ENCODE measurements around the gene SNRNP40.

SNRNP40 gene

DNA sequence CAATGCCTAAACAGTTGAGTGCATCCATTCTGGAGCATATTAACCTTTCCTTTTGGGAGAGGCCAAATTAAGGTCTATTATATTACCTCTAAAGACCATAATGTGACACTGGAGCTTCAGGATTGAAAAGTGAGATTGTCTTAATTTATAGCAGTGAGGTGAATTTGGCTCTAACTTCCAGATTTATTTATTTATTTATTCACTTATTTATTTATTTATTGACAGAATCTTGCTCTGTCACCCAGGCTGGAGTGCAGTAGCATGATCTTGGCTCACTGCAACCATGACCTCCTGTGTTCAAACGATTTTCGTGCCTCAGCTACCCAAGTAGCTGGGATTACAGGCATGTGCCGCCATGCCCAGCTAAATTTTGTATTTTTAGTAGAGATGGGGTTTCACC lies 19.3 kb upstream of the SNRNP40 start:
- no peak for TF ChIP-seq CREB1 (IDR thresholded peaks at IDR 0.05; ENCODE audit: low read depth)
- TF ChIP-seq TCF12 (IDR thresholded peaks at IDR 0.05; ENCODE audit: low read depth), result no peak
- TF ChIP-seq YY1 (IDR thresholded peaks at IDR 0.05; ENCODE audit: low read depth), result no peak
- TF ChIP-seq ZBTB7A (IDR thresholded peaks at IDR 0.05; ENCODE audit: low read depth), result no peak

DNA sequence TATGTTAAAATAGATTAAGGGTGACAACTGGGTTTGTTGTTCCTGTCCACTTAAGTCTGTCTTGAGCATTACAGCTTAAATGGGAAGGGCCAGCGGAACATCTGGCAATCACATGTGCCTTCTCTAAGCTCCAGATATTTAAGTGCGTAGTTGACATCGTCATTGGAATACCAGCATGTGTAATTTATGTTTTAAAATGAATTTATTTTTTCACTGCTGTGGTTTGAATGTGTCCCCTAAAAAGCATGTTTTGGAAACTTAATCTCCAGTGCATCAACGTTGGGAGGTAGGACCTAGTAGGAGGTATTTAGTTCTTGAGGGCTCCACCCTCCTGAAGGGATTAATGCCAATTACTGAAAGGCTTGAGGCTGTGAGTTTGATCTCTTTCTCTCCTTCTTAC lies 13.6 kb upstream of the SNRNP40 start:
- TF ChIP-seq FOXM1 (IDR thresholded peaks at IDR 0.05; ENCODE audit: borderline replicate concordance, low read depth), result no peak
- TF ChIP-seq EP300 (IDR thresholded peaks at IDR 0.05; ENCODE audit: borderline replicate concordance), result no peak
- no peak for TF ChIP-seq TAF1 (IDR thresholded peaks at IDR 0.05; ENCODE audit: low read depth)
- no peak for TF ChIP-seq NFIC (IDR thresholded peaks at IDR 0.05)
- TF ChIP-seq TCF12 (IDR thresholded peaks at IDR 0.05; ENCODE audit: low read depth), result no peak
- no peak for TF ChIP-seq ZBTB7A (IDR thresholded peaks at IDR 0.05; ENCODE audit: low read depth)
- no peak for TF ChIP-seq TEAD4 (IDR thresholded peaks at IDR 0.05)
- no peak for TF ChIP-seq EGR1 (IDR thresholded peaks at IDR 0.05)
- no peak for TF ChIP-seq CEBPB (IDR thresholded peaks at IDR 0.05)
- TF ChIP-seq, protein P1, sequence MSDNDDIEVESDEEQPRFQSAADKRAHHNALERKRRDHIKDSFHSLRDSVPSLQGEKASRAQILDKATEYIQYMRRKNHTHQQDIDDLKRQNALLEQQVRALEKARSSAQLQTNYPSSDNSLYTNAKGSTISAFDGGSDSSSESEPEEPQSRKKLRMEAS (IDR thresholded peaks at IDR 0.05), result no peak
- TF ChIP-seq CREB1 (IDR thresholded peaks at IDR 0.05; ENCODE audit: low read depth), result no peak
- TF ChIP-seq, protein P2, sequence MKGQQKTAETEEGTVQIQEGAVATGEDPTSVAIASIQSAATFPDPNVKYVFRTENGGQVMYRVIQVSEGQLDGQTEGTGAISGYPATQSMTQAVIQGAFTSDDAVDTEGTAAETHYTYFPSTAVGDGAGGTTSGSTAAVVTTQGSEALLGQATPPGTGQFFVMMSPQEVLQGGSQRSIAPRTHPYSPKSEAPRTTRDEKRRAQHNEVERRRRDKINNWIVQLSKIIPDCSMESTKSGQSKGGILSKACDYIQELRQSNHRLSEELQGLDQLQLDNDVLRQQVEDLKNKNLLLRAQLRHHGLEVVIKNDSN (IDR thresholded peaks at IDR 0.05), result no peak
- TF ChIP-seq RAD21 (IDR thresholded peaks at IDR 0.05; ENCODE audit: low read depth), result no peak
- TF ChIP-seq, protein P3, sequence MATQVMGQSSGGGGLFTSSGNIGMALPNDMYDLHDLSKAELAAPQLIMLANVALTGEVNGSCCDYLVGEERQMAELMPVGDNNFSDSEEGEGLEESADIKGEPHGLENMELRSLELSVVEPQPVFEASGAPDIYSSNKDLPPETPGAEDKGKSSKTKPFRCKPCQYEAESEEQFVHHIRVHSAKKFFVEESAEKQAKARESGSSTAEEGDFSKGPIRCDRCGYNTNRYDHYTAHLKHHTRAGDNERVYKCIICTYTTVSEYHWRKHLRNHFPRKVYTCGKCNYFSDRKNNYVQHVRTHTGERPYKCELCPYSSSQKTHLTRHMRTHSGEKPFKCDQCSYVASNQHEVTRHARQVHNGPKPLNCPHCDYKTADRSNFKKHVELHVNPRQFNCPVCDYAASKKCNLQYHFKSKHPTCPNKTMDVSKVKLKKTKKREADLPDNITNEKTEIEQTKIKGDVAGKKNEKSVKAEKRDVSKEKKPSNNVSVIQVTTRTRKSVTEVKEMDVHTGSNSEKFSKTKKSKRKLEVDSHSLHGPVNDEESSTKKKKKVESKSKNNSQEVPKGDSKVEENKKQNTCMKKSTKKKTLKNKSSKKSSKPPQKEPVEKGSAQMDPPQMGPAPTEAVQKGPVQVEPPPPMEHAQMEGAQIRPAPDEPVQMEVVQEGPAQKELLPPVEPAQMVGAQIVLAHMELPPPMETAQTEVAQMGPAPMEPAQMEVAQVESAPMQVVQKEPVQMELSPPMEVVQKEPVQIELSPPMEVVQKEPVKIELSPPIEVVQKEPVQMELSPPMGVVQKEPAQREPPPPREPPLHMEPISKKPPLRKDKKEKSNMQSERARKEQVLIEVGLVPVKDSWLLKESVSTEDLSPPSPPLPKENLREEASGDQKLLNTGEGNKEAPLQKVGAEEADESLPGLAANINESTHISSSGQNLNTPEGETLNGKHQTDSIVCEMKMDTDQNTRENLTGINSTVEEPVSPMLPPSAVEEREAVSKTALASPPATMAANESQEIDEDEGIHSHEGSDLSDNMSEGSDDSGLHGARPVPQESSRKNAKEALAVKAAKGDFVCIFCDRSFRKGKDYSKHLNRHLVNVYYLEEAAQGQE (IDR thresholded peaks at IDR 0.05; ENCODE audit: low read depth), result no peak
- TF ChIP-seq YY1 (IDR thresholded peaks at IDR 0.05; ENCODE audit: low read depth), result no peak

DNA sequence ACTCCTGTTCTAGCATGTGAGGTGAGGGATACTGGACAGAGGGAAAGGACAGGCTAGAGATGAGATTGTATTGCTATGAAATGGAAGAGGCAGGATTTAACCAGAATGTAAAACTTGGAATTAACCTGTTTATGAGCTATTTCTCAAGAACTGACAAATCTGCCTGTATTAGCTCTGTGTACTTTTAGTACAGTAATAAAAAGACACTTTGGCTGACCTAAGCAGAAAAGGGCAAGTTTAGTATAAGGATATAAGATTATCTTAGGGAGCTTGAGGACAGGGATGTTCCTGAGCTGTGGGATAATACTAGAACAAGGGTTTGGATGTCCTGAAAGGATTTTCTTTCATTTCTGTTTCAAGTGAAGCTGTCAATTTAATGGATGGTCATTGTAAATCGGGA lies 11.4 kb upstream of the SNRNP40 start:
- TF ChIP-seq CREB1 (IDR thresholded peaks at IDR 0.05; ENCODE audit: low read depth) (no peak), TAF1 (IDR thresholded peaks at IDR 0.05; ENCODE audit: low read depth) (no peak), TEAD4 (IDR thresholded peaks at IDR 0.05) (no peak), FOXM1 (IDR thresholded peaks at IDR 0.05; ENCODE audit: borderline replicate concordance, low read depth) (no peak), NFIC (IDR thresholded peaks at IDR 0.05) (no peak), RAD21 (IDR thresholded peaks at IDR 0.05; ENCODE audit: low read depth) (no peak), EGR1 (IDR thresholded peaks at IDR 0.05) (no peak), YY1 (IDR thresholded peaks at IDR 0.05; ENCODE audit: low read depth) (no peak), CEBPB (IDR thresholded peaks at IDR 0.05) (no peak), EP300 (IDR thresholded peaks at IDR 0.05; ENCODE audit: borderline replicate concordance) (no peak), TCF12 (IDR thresholded peaks at IDR 0.05; ENCODE audit: low read depth) (no peak), ZBTB7A (IDR thresholded peaks at IDR 0.05; ENCODE audit: low read depth) (no peak)
- TF ChIP-seq, protein P3 (IDR thresholded peaks at IDR 0.05; ENCODE audit: low read depth), result no peak
- TF ChIP-seq, protein P1 (IDR thresholded peaks at IDR 0.05), result no peak
- TF ChIP-seq, protein P2 (IDR thresholded peaks at IDR 0.05), result no peak

DNA sequence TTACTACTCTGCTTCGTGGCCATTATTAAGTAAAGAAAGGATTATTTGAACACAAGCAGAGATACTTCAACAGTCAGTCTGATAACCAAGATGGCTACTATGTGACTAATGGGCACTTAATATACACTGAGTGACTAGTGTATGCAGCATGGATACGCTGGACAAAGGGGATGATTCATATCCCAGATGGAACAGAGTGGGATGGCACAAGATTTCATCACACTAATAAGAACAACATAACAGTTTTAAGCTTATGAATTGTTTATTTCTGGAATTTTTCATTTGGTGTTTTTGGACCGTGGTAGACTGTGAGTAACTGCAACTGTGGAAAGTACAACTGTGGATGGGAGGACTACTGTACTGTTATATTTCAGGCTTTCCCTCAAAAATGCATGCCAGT lies 9.7 kb upstream of the SNRNP40 start:
- TF ChIP-seq EGR1 (IDR thresholded peaks at IDR 0.05) (no peak), TEAD4 (IDR thresholded peaks at IDR 0.05) (no peak), FOXM1 (IDR thresholded peaks at IDR 0.05; ENCODE audit: borderline replicate concordance, low read depth) (no peak), TAF1 (IDR thresholded peaks at IDR 0.05; ENCODE audit: low read depth) (no peak), NFIC (IDR thresholded peaks at IDR 0.05) (no peak), ZBTB7A (IDR thresholded peaks at IDR 0.05; ENCODE audit: low read depth) (no peak), YY1 (IDR thresholded peaks at IDR 0.05; ENCODE audit: low read depth) (no peak), CREB1 (IDR thresholded peaks at IDR 0.05; ENCODE audit: low read depth) (no peak), EP300 (IDR thresholded peaks at IDR 0.05; ENCODE audit: borderline replicate concordance) (no peak), TCF12 (IDR thresholded peaks at IDR 0.05; ENCODE audit: low read depth) (no peak), RAD21 (IDR thresholded peaks at IDR 0.05; ENCODE audit: low read depth) (no peak), CEBPB (IDR thresholded peaks at IDR 0.05) (no peak)
- TF ChIP-seq, protein P2 (IDR thresholded peaks at IDR 0.05), result no peak
- TF ChIP-seq, protein P1 (IDR thresholded peaks at IDR 0.05), result no peak
- TF ChIP-seq, protein P3 (IDR thresholded peaks at IDR 0.05; ENCODE audit: low read depth), result no peak

Data from Ishikawa (cell line).